Measurements from ENCODE around the gene RASGRP2.

RASGRP2 gene

GRCh38 chr11:64718084-64718779 lies 25.7 kb downstream of the RASGRP2 start:
- H3K4me3 ChIP-seq (ENCODE audit: low read depth, low read length) = no peak overlapping the region
- TF ChIP-seq CTCF (IDR thresholded peaks at IDR 0.05; ENCODE audit: insufficient read depth, low read depth, low read length, missing control alignments) = no peak
- DNase-seq (ENCODE audit: low read depth) = no peak

GRCh38 chr11:64717268-64717578 lies 26.7 kb downstream of the RASGRP2 start:
- H3K4me3 ChIP-seq (ENCODE audit: low read depth, low read length) = no peak overlapping the region
- DNase-seq (ENCODE audit: low read depth) = no peak
- TF ChIP-seq CTCF (IDR thresholded peaks at IDR 0.05; ENCODE audit: insufficient read depth, low read depth, low read length, missing control alignments) = no peak

GRCh38 chr11:64716473-64717267 lies 27.3 kb downstream of the RASGRP2 start:
- no peak for DNase-seq (ENCODE audit: low read depth)
- no peak for TF ChIP-seq CTCF (IDR thresholded peaks at IDR 0.05; ENCODE audit: insufficient read depth, low read depth, low read length, missing control alignments)

GRCh38 chr11:64715756-64716472 lies 28.0 kb downstream of the RASGRP2 start:
- H3K4me3 ChIP-seq (ENCODE audit: low read depth, low read length) = no peak overlapping the region
- no peak for DNase-seq (ENCODE audit: low read depth)
- no peak for TF ChIP-seq CTCF (IDR thresholded peaks at IDR 0.05; ENCODE audit: insufficient read depth, low read depth, low read length, missing control alignments)

More at GRCh38 chr11:64716473-64717267, 27.3 kb downstream of the RASGRP2 start:
- no peak overlapping the region for H3K4me3 ChIP-seq (ENCODE audit: low read depth, low read length)

GRCh38 chr11:64715110-64715509 lies 28.8 kb downstream of the RASGRP2 start:
- peak; percentile 34 for DNase-seq (ENCODE audit: low read depth)
- TF ChIP-seq CTCF (IDR thresholded peaks at IDR 0.05; ENCODE audit: insufficient read depth, low read depth, low read length, missing control alignments) = no peak
- no peak overlapping the region for H3K4me3 ChIP-seq (ENCODE audit: low read depth, low read length)

GRCh38 chr11:64714666-64715065 lies 29.3 kb downstream of the RASGRP2 start:
- no peak for DNase-seq (ENCODE audit: low read depth)
- H3K4me3 ChIP-seq (ENCODE audit: low read depth, low read length) = no peak overlapping the region
- TF ChIP-seq CTCF (IDR thresholded peaks at IDR 0.05; ENCODE audit: insufficient read depth, low read depth, low read length, missing control alignments) = no peak
